HG02973 (cell line): ENCODE results near the gene PTPN4.
"Not testable (repeated sequence)": the region's sequence is repeated elsewhere in the genome, so short reads cannot be mapped to it uniquely, and the experiment has no call there.

Experiments
- ATAC-seq: cut with Tn5 transposase; IDR thresholded peaks from one replicate; pipeline ENCODE4 v1.9.1; 2021; ENCODE audit warnings: moderate library complexity; ENCODE audit not compliant: unreplicated experiment

Gene PTPN4

GRCh38 chr2:119804409-119804808, 44.7 kb downstream of the PTPN4 start:
- not testable (repeated sequence) for ATAC-seq

GRCh38 chr2:119808516-119809147, 48.9 kb downstream of the PTPN4 start:
- ATAC-seq, result no peak

GRCh38 chr2:119809339-119810048, 49.8 kb downstream of the PTPN4 start:
- ATAC-seq, result no peak

- no peak for ATAC-seq
Measured at GRCh38 chr2:119810049-119810630, 50.4 kb downstream of the PTPN4 start.

GRCh38 chr2:119814216-119814615, 54.5 kb downstream of the PTPN4 start:
- no peak for ATAC-seq

- no peak for ATAC-seq
Measured at GRCh38 chr2:119818792-119819191, 59.1 kb downstream of the PTPN4 start.

GRCh38 chr2:119819846-119820245, 60.1 kb downstream of the PTPN4 start:
- no peak for ATAC-seq

- no peak for ATAC-seq
Measured at GRCh38 chr2:119820275-119820674, 60.6 kb downstream of the PTPN4 start.

- ATAC-seq, result no peak
Measured at GRCh38 chr2:119821266-119821665, 61.5 kb downstream of the PTPN4 start.

- ATAC-seq, result no peak
Measured at GRCh38 chr2:119823734-119824334, 64.1 kb downstream of the PTPN4 start.

GRCh38 chr2:119826370-119826961, 66.7 kb downstream of the PTPN4 start:
- peak; percentile 51 for ATAC-seq

- ATAC-seq, result no peak
Measured at GRCh38 chr2:119827866-119828507, 68.3 kb downstream of the PTPN4 start.

GRCh38 chr2:119836455-119837142, 76.9 kb downstream of the PTPN4 start:
- no peak for ATAC-seq

- ATAC-seq, result no peak
Measured at GRCh38 chr2:119837350-119837749, 77.6 kb downstream of the PTPN4 start.

GRCh38 chr2:119837759-119838158, 78.0 kb downstream of the PTPN4 start:
- no peak for ATAC-seq

GRCh38 chr2:119838179-119838578, 78.5 kb downstream of the PTPN4 start:
- no peak for ATAC-seq

GRCh38 chr2:119841550-119841949, 81.8 kb downstream of the PTPN4 start:
- no peak for ATAC-seq

- ATAC-seq, result no peak
Measured at GRCh38 chr2:119846021-119846420, 86.3 kb downstream of the PTPN4 start.

GRCh38 chr2:119849838-119850565, 90.3 kb downstream of the PTPN4 start:
- ATAC-seq, result no peak

- ATAC-seq, result no peak
Measured at GRCh38 chr2:119852214-119852613, 92.5 kb downstream of the PTPN4 start.
